RWPE1 (cell line): ENCODE measurements around the gene TTC28.

Experiments used
- CTCF ChIA-PET: fragments of 350-600 bp; sonication (Branson Sonifier 250); formaldehyde crosslinking; extraction: SDS; loops from one replicate; lab custom pipeline; 2021; lab: Yijun Ruan, JAX
- POLR2A ChIA-PET: fragments of 400-600 bp; formaldehyde crosslinking; extraction: SDS; loops from one replicate; lab custom pipeline; 2020; ENCODE audit warnings: antibody characterized with exemption; ENCODE audit not compliant: low non-redundant PET; lab: Yijun Ruan, JAX
- DNase-seq: peaks from one replicate; pipeline ENCODE4 v3.0.0; 2012; ENCODE audit warnings: low spot score
- H3K27ac ChIP-seq: fragments of 450-650 bp; 2 replicates; pipeline ENCODE4 v1.5.1; 2017
- TF ChIP-seq, protein P1 (sequence below): fragments of 450-650 bp; conservative IDR thresholded peaks from 2 replicates; pipeline ENCODE4 v1.5.1; 2017; ENCODE audit warnings: low read depth, mild to moderate bottlenecking

TTC28 gene

DNA sequence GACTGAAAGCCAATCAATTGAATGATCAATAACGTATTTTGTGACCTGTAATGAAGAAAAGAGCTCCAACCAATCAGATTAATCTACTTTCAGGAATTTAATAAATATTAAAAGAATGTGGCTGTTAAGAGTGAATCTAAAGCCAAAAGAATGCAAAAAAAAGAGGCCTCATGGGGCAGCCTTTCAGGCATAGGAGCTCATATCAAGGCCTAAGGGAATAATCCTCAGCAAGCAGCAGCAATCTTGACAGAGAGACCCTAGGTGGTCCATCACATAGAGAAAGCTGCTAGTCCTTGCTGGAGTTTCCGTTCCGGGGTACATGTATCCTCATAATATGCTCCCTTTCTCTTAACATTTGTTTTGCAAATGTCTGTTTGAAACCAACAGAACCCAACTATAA lies 447.4 kb downstream of the TTC28 start:
- TF ChIP-seq, protein P1, sequence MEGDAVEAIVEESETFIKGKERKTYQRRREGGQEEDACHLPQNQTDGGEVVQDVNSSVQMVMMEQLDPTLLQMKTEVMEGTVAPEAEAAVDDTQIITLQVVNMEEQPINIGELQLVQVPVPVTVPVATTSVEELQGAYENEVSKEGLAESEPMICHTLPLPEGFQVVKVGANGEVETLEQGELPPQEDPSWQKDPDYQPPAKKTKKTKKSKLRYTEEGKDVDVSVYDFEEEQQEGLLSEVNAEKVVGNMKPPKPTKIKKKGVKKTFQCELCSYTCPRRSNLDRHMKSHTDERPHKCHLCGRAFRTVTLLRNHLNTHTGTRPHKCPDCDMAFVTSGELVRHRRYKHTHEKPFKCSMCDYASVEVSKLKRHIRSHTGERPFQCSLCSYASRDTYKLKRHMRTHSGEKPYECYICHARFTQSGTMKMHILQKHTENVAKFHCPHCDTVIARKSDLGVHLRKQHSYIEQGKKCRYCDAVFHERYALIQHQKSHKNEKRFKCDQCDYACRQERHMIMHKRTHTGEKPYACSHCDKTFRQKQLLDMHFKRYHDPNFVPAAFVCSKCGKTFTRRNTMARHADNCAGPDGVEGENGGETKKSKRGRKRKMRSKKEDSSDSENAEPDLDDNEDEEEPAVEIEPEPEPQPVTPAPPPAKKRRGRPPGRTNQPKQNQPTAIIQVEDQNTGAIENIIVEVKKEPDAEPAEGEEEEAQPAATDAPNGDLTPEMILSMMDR: no peak
- DNase-seq: no peak
- POLR2A ChIA-PET: no interaction called here
- H3K27ac ChIP-seq: no peak overlapping the region
- CTCF ChIA-PET: no interaction called here

DNA sequence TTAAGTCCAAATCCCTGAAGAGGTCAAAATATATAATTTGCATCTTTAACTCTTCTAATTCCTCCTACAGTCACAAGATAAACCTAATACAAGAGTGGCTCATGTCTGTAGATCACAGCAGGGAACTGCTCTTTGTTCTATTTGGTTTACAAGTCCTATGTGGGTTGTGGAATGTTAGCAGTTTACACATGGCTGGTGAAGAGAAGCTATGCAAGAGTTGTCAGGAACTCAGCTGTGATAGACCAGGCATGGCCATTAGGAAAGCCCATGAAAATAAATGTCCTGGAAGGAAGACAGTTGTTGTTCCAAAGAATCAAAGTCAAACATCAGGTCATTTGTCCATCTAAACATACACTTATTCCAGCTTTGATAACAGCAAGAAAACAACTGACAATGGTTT lies 448.2 kb downstream of the TTC28 start:
- H3K27ac ChIP-seq: no peak overlapping the region
- POLR2A ChIA-PET: no interaction called here
- DNase-seq: no peak
- TF ChIP-seq, protein P1: no peak
- CTCF ChIA-PET: no interaction called here

GRCh38 chr22:28230671-28231070 lies 449.0 kb downstream of the TTC28 start:
- POLR2A ChIA-PET: no interaction called here
- no peak overlapping the region for H3K27ac ChIP-seq
- TF ChIP-seq, protein P1: no peak
- no peak for DNase-seq
- CTCF ChIA-PET: no interaction called here

DNA sequence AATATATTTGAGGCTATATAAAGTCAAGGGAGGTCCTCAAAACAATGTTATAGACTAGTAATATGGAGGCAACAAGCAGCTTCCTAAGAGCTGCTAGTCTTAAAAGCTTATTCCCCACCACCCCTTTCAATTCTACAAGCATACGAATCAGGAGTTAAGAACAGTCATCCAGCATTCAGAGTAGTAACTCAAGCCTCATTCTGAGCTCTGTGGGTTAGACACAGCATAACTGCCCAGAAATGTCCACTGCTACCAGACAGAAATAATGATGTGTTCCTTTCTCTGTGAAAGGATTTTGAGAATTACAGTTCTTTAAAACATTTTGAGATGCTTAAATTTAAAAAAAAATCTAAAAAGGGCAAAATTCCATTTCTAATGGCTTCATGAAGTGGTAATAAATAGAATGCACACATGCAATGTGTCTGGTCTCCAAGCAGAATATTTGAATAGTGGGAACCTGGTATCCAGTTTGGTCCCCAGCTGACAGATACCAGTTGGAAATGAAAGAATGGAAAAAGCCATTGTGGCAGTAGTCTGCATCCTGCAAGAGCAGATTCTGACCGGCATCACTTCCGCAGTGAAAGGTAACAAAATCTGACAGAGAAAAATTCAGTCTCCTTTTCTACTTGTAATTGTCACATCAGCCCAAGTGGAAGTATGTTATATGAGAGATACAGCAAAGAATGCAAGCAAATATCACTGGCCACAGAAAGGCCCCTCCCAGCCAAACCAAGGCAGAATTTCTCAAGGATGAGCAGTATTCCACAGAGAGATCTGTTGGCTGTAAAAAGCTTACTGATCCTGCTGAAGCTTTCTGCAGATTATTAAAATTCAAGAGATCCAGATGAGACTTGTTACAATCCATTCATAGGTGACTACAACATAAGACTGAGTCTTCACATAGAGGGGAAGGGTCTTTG lies 449.8 kb downstream of the TTC28 start:
- no peak for DNase-seq
- CTCF ChIA-PET: interaction anchor here (0.6 kb wide), 1 partner anchor 178 kb away, joined by 3 read pairs; no protein-coding TSS in a partner anchor

DNA sequence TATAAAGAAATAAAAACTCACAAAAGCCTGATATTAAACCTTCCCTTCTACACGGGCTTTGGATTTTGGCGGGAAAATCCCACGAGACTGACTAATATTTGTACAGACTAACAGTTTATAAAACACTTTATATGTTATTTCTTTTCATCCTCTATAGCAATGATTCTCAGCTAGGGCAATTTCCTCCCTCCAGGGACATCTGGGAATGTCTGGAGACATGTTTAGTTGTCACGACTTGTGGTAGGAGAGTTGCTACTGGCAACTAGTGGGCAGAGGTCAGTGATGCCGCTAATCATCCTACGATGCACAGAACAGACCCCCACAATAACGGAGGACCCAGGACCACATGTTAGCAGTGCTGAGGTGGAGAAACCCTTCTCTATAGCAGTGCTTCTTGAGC lies 455.8 kb downstream of the TTC28 start:
- POLR2A ChIA-PET: no interaction called here
- CTCF ChIA-PET: no interaction called here
- no peak overlapping the region for H3K27ac ChIP-seq
- DNase-seq: no peak
- TF ChIP-seq, protein P1: no peak

More for the DNA sequence above, 449.8 kb downstream of the TTC28 start:
- POLR2A ChIA-PET: no interaction called here
- no peak overlapping the region for H3K27ac ChIP-seq
- TF ChIP-seq, protein P1: no peak

DNA sequence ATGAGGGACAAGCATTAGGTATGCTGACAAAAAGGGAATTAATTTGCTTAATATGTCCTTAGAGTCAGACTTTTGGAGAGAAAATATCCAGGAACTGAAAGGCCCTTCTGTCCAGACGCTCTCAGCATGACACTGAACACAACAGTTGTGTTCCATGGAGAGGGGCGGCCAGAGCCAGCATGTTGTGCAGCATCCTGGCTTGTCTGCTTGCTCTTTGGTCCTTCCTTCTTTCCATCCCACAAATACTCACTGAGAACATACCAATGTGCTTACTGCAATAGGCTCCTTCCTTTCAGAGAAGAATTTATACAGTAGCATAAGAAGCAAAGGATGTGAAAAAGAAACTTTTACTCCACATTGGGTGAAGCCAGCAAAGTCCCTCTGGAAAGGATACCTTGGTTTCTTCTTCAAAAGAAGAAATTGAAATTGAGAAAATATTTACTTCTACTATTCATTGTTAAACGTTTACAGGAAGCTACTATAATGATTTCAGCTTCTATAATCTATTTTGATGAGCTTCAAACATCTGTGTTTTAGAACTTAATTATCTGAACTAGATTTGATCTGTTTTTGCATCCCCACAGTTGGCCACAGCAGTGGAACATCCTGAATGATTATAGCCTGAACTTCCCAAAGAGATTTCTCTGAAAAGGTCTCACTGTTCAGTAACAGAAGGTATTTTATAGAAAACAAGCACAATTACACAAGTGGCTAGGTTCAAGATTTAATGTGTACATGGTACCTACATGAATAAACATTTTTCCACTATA lies 456.5 kb downstream of the TTC28 start:
- no peak overlapping the region for H3K27ac ChIP-seq
- TF ChIP-seq, protein P1: no peak
- POLR2A ChIA-PET: no interaction called here
- DNase-seq: no peak
- CTCF ChIA-PET: no interaction called here
